Measurements from ENCODE around the gene KCNJ16. TPM values are rescaled to one million over a fixed set of nuclear protein-coding genes. Genes with fewer than 3 reads are reported as not detected.

KCNJ16 gene
- total RNA-seq, 1 donor from 2014 or later = 0.12 TPM

- no peak for DNase-seq (ENCODE audit: low read depth, low spot score)
- Mint-ChIP-seq H3K36me3 (ENCODE audit: low read depth) (no peaks in the 10 kb centered on the region), H3K27me3 (ENCODE audit: low read depth) (no peaks in the 10 kb centered on the region), H3K4me3 (no peak overlapping the region), H3K27ac (ENCODE audit: unreplicated experiment) (no peak overlapping the region), H3K4me1 (no peaks in the 10 kb centered on the region), H3K9me3 (no peaks in the 10 kb centered on the region)
- TF ChIP-seq CTCF (conservative IDR thresholded peaks at IDR 0.05) = no peak
Observed at GRCh38 chr17:70053241-70054234, 21.5 kb upstream of the KCNJ16 start.

- Mint-ChIP-seq H3K4me3 (no peak overlapping the region), H3K36me3 (ENCODE audit: low read depth) (no peaks in the 10 kb centered on the region), H3K9me3 (no peaks in the 10 kb centered on the region), H3K4me1 (peaks cover 6% of the 10 kb centered on the region), H3K27me3 (ENCODE audit: low read depth) (no peaks in the 10 kb centered on the region), H3K27ac (ENCODE audit: unreplicated experiment) (no peak overlapping the region)
- no peak for DNase-seq (ENCODE audit: low read depth, low spot score)
- no peak for TF ChIP-seq CTCF (conservative IDR thresholded peaks at IDR 0.05)
Observed at GRCh38 chr17:70055000-70055399, 20.0 kb upstream of the KCNJ16 start.

GRCh38 chr17:70059071-70059470, 16.0 kb upstream of the KCNJ16 start:
- no peak overlapping the region for H3K4me3 Mint-ChIP-seq
- H3K9me3 Mint-ChIP-seq = no peaks in the 10 kb centered on the region
- H3K36me3 Mint-ChIP-seq (ENCODE audit: low read depth) = no peaks in the 10 kb centered on the region
- no peaks in the 10 kb centered on the region for H3K27me3 Mint-ChIP-seq (ENCODE audit: low read depth)
- H3K4me1 Mint-ChIP-seq = peaks cover 6% of the 10 kb centered on the region
- TF ChIP-seq CTCF (conservative IDR thresholded peaks at IDR 0.05) = no peak
- no peak for DNase-seq (ENCODE audit: low read depth, low spot score)
- no peak overlapping the region for H3K27ac Mint-ChIP-seq (ENCODE audit: unreplicated experiment)

GRCh38 chr17:70059649-70060048, 15.4 kb upstream of the KCNJ16 start:
- no peak for DNase-seq (ENCODE audit: low read depth, low spot score)
- Mint-ChIP-seq H3K9me3 (no peaks in the 10 kb centered on the region), H3K27me3 (ENCODE audit: low read depth) (no peaks in the 10 kb centered on the region), H3K36me3 (ENCODE audit: low read depth) (no peaks in the 10 kb centered on the region), H3K4me3 (no peak overlapping the region), H3K27ac (ENCODE audit: unreplicated experiment) (no peak overlapping the region), H3K4me1 (peaks cover 6% of the 10 kb centered on the region)
- no peak for TF ChIP-seq CTCF (conservative IDR thresholded peaks at IDR 0.05)

- Mint-ChIP-seq H3K27me3 (ENCODE audit: low read depth) (no peaks in the 10 kb centered on the region), H3K9me3 (no peaks in the 10 kb centered on the region), H3K36me3 (ENCODE audit: low read depth) (no peaks in the 10 kb centered on the region), H3K4me3 (no peak overlapping the region), H3K27ac (ENCODE audit: unreplicated experiment) (no peak overlapping the region), H3K4me1 (peaks cover 6% of the 10 kb centered on the region)
- DNase-seq (ENCODE audit: low read depth, low spot score) = no peak
- TF ChIP-seq CTCF (conservative IDR thresholded peaks at IDR 0.05) = no peak
Observed at GRCh38 chr17:70060415-70060814, 14.6 kb upstream of the KCNJ16 start.

Data from neural crest cell (in vitro differentiated cells).